Measurements from ENCODE around the gene RPTOR. TPM values are rescaled to one million over a fixed set of nuclear protein-coding genes. Genes with fewer than 3 reads are reported as not detected.
A peak's percentile ranks its signal among the peaks of the same experiment; 100 is the strongest.

Gene RPTOR
- total and polyA plus RNA-seq, 4 donors = 12.4 to 46.1 (median 29.7) TPM

GRCh38 chr17:80682372-80682771, 137.7 kb downstream of the RPTOR start:
- no peak overlapping the region for H3K9ac ChIP-seq (ENCODE audit: insufficient read depth in 1 of 2, low read length in 2 of 2)
- no peak for TF ChIP-seq CTCF (IDR thresholded peaks at IDR 0.05; ENCODE audit: control extremely low read depth, extremely low read depth)
- H3K9me3 ChIP-seq (ENCODE audit: control insufficient read depth in 4 of 4, insufficient read depth in 3 of 4, low read length in 3 of 4) = no peaks in the 10 kb centered on the region
- H3K4me1 ChIP-seq (ENCODE audit: control insufficient read depth in 5 of 5, insufficient read depth in 5 of 5, low read length in 5 of 5) = peaks cover 0 to 19% (median 8%) of the 10 kb centered on the region in 5 donors
- H3K27me3 ChIP-seq (ENCODE audit: control insufficient read depth in 3 of 3, insufficient read depth in 3 of 3, low read length in 2 of 3) = no peaks in the 10 kb centered on the region
- H3K36me3 ChIP-seq (ENCODE audit: control insufficient read depth in 4 of 4, insufficient read depth in 4 of 4, low read length in 4 of 4) = no peaks in the 10 kb centered on the region
- ATAC-seq (ENCODE audit: insufficient read depth, low FRiP score) (no peak), DNase-seq (no peak)
- H3K27ac ChIP-seq (ENCODE audit: low read depth in 1 of 2, low read length in 1 of 2) = no peak overlapping the region
- 85 to 91% methylated on average over 6 of the region's 6 CpGs for WGBS, 2 donors
- H3K4me3 ChIP-seq = no peak overlapping the region

GRCh38 chr17:80683625-80684104, 139.0 kb downstream of the RPTOR start:
- DNase-seq (no peak), ATAC-seq (ENCODE audit: insufficient read depth, low FRiP score) (no peak)
- Histone ChIP-seq H3K27me3 (ENCODE audit: control insufficient read depth in 3 of 3, insufficient read depth in 3 of 3, low read length in 2 of 3) (no peaks in the 10 kb centered on the region), H3K4me3 (no peak overlapping the region), H3K36me3 (ENCODE audit: control insufficient read depth in 4 of 4, insufficient read depth in 4 of 4, low read length in 4 of 4) (no peaks in the 10 kb centered on the region), H3K9me3 (ENCODE audit: control insufficient read depth in 4 of 4, insufficient read depth in 3 of 4, low read length in 3 of 4) (no peaks in the 10 kb centered on the region), H3K27ac (ENCODE audit: low read depth in 1 of 2, low read length in 1 of 2) (no peak overlapping the region), H3K9ac (ENCODE audit: insufficient read depth in 1 of 2, low read length in 2 of 2) (no peak overlapping the region), H3K4me1 (ENCODE audit: control insufficient read depth in 5 of 5, insufficient read depth in 5 of 5, low read length in 5 of 5) (peaks cover 0 to 16% (median 6%) of the 10 kb centered on the region in 5 donors)
- 68 to 73% methylated on average over 10 of the region's 10 CpGs for WGBS, 2 donors
- no peak for TF ChIP-seq CTCF (IDR thresholded peaks at IDR 0.05; ENCODE audit: control extremely low read depth, extremely low read depth)

- WGBS, 2 donors = 73 to 92% methylated on average over 9 of the region's 9 CpGs
- ATAC-seq (ENCODE audit: insufficient read depth, low FRiP score) = no peak
These were observed 143.2 kb downstream of the RPTOR start for GRCh38 chr17:80687839-80688238.

More at GRCh38 chr17:80687839-80688238, 143.2 kb downstream of the RPTOR start:
- H3K9ac ChIP-seq (ENCODE audit: insufficient read depth in 1 of 2, low read length in 2 of 2) = no peak overlapping the region
- no peaks in the 10 kb centered on the region for H3K36me3 ChIP-seq (ENCODE audit: control insufficient read depth in 4 of 4, insufficient read depth in 4 of 4, low read length in 4 of 4)
- H3K4me1 ChIP-seq (ENCODE audit: control insufficient read depth in 5 of 5, insufficient read depth in 5 of 5, low read length in 5 of 5) = peaks cover 0 to 4% (median 0%) of the 10 kb centered on the region in 5 donors
- peak in 2 of 3 donors; percentile 42 to 55 for DNase-seq
- TF ChIP-seq CTCF (IDR thresholded peaks at IDR 0.05; ENCODE audit: control extremely low read depth, extremely low read depth) = no peak
- H3K9me3 ChIP-seq (ENCODE audit: control insufficient read depth in 4 of 4, insufficient read depth in 3 of 4, low read length in 3 of 4) = no peaks in the 10 kb centered on the region
- no peaks in the 10 kb centered on the region for H3K27me3 ChIP-seq (ENCODE audit: control insufficient read depth in 3 of 3, insufficient read depth in 3 of 3, low read length in 2 of 3)
- no peak overlapping the region for H3K4me3 ChIP-seq
- H3K27ac ChIP-seq (ENCODE audit: low read depth in 1 of 2, low read length in 1 of 2) = no peak overlapping the region

Measured in lung (tissue), 12 donors.